ENCODE data around the gene PAQR5.

DNA sequence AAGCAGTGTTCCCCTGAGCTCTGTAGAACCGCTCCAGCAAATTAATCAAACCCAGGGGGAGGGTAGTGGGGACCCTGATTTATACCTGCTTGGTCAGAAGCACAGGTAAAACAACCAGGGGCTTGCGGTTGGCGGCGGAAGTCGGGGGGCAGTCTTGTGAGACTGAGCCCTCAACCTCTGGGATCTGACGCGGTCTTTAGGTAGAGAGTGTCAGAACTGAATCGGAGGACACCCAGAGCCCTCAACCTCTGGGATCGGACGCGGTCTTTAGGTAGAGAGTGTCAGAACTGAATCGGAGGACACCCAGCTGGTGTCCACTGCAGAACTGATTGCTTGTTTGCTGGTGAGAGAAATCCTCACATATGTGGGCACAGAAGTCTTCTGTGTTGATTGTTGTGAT is 12.9 kb upstream of the PAQR5 start:
- TF ChIP-seq, protein P1, sequence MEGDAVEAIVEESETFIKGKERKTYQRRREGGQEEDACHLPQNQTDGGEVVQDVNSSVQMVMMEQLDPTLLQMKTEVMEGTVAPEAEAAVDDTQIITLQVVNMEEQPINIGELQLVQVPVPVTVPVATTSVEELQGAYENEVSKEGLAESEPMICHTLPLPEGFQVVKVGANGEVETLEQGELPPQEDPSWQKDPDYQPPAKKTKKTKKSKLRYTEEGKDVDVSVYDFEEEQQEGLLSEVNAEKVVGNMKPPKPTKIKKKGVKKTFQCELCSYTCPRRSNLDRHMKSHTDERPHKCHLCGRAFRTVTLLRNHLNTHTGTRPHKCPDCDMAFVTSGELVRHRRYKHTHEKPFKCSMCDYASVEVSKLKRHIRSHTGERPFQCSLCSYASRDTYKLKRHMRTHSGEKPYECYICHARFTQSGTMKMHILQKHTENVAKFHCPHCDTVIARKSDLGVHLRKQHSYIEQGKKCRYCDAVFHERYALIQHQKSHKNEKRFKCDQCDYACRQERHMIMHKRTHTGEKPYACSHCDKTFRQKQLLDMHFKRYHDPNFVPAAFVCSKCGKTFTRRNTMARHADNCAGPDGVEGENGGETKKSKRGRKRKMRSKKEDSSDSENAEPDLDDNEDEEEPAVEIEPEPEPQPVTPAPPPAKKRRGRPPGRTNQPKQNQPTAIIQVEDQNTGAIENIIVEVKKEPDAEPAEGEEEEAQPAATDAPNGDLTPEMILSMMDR (IDR thresholded peaks at IDR 0.05), result no peak
- TF ChIP-seq POLR2A (IDR thresholded peaks at IDR 0.05), result no peak

Data from body of pancreas (tissue), 4 donors.